Spinal cord (tissue), 10 donors: Measurements from ENCODE around the gene IQGAP2. TPM values are rescaled to one million over a fixed set of nuclear protein-coding genes. Genes with fewer than 3 reads are reported as not detected.
"Not testable (repeated sequence)": the region's sequence is repeated elsewhere in the genome, so short reads cannot be mapped to it uniquely, and the experiment has no call there.

Experiments
- DNase-seq, 6 donors: peaks; one replicate each; pipeline versions ENCODE4 v3.0.0 to v3.0.0-alpha.2; 2013 to 2015; ENCODE audit warnings: low spot score in 6 of 6, low read depth in 4 of 6
- H3K27ac ChIP-seq: one replicate; pipeline ENCODE4 v1.5.1; 2013; ENCODE audit warnings: low read depth, low read length, control low read depth
- H3K27me3 ChIP-seq: one replicate; pipeline ENCODE4 v1.6.1; 2013; ENCODE audit warnings: low read length; ENCODE audit not compliant: control insufficient read depth, insufficient read depth
- H3K36me3 ChIP-seq: one replicate; pipeline ENCODE4 v1.6.1; 2013; ENCODE audit warnings: low read length; ENCODE audit not compliant: control insufficient read depth, insufficient read depth
- H3K4me1 ChIP-seq: one replicate; pipeline ENCODE4 v1.6.1; 2013; ENCODE audit warnings: low read length; ENCODE audit not compliant: control insufficient read depth, insufficient read depth
- H3K4me3 ChIP-seq: one replicate; pipeline ENCODE4 v1.5.1; 2013; ENCODE audit warnings: low read depth, low read length, control low read depth
- H3K9me3 ChIP-seq: one replicate; pipeline ENCODE4 v1.6.1; 2013; ENCODE audit warnings: low read length; ENCODE audit not compliant: control insufficient read depth, insufficient read depth
- WGBS: methylation state at CpG from one replicate; pipeline ENCODE4 v1.1.5; 2013; ENCODE audit warnings: missing lambda C conversion rate; ENCODE audit not compliant: insufficient coverage; 5-methylcytosine and 5-hydroxymethylcytosine counted together
- long read RNA-seq, 4 donors: transcript quantifications; one replicate each; lab custom pipeline, GENCODE V29; 2026
- polyA plus RNA-seq, 2 donors: library from polyadenylated mRNA; unstranded; fragments of 120-200 nt; gene quantifications; one replicate each; pipeline ENCODE4 v1.2.1, GENCODE V29; 2013; ENCODE audit not compliant: insufficient read length in 2 of 2
- total RNA-seq, 2 donors: library from RNA; depleted of rRNA in 1 of 2; stranded (reverse); fragments of 120-200 nt in 1 of 2; fragments of >200 nt in 1 of 2; gene quantifications; one replicate each; pipeline versions ENCODE4 v1.2.3 to v1.2.4, GENCODE V29; 2013 to 2014
- donor health status: healthy.

Gene IQGAP2
- 10 to 100 TPM; 16.2 to 21.6 TPM for total RNA-seq
- polyA plus RNA-seq = 10 to 100 TPM; 10.5 to 13.9 TPM
- long read RNA-seq, donor 1 = 0 reads
- long read RNA-seq, donor 2 = 0 reads
- long read RNA-seq, donor 3 = 0 reads
- long read RNA-seq, donor 4 = 0 reads

- H3K27ac ChIP-seq = peak within 1 kb of the TSS; percentile 67
- H3K4me1 ChIP-seq = peaks cover 21% of the 10 kb centered on the region
- no peaks in the 10 kb centered on the region for H3K9me3 ChIP-seq
- peak in 5 of 6 donors; percentile 61 to 94 (median 73) for DNase-seq
- H3K27me3 ChIP-seq = peaks cover 9% of the 10 kb centered on the region
- no peaks in the 10 kb centered on the region for H3K36me3 ChIP-seq
- under 1% methylated on average over 82 of the region's 92 CpGs for WGBS
- peak within 1 kb of the TSS; percentile 67 for H3K4me3 ChIP-seq
Observed at GRCh38 chr5:76402886-76403765, at the start of gene IQGAP2. Gene IQGAP2, plus strand, starts transcription at chr5:76403285. Its CDS starts 261 bp downstream, at chr5:76403546.

GRCh38 chr5:76356887-76357286 lies 46.2 kb upstream of the IQGAP2 start:
- no peak overlapping the region for H3K27ac ChIP-seq
- DNase-seq = no peak
- H3K4me1 ChIP-seq = no peaks in the 10 kb centered on the region
- 96% methylated on average over 5 of the region's 5 CpGs for WGBS
- H3K36me3 ChIP-seq = no peaks in the 10 kb centered on the region
- H3K9me3 ChIP-seq = no peaks in the 10 kb centered on the region
- H3K4me3 ChIP-seq = no peak overlapping the region
- no peaks in the 10 kb centered on the region for H3K27me3 ChIP-seq

- peak in 2 of 6 donors; percentile 45 for DNase-seq
- no peak overlapping the region for H3K4me3 ChIP-seq
- 67% methylated on average over 15 of the region's 17 CpGs for WGBS
- H3K4me1 ChIP-seq = no peaks in the 10 kb centered on the region
- H3K36me3 ChIP-seq = no peaks in the 10 kb centered on the region
- no peaks in the 10 kb centered on the region for H3K9me3 ChIP-seq
- H3K27ac ChIP-seq = no peak overlapping the region
- no peaks in the 10 kb centered on the region for H3K27me3 ChIP-seq
Observed at GRCh38 chr5:76363352-76364225, 39.5 kb upstream of the IQGAP2 start.

- Histone ChIP-seq H3K27me3 (no peaks in the 10 kb centered on the region), H3K4me3 (no peak overlapping the region), H3K4me1 (no peaks in the 10 kb centered on the region), H3K9me3 (no peaks in the 10 kb centered on the region), H3K36me3 (no peaks in the 10 kb centered on the region), H3K27ac (no peak overlapping the region)
- no peak for DNase-seq
- WGBS = no CpG with 5 or more reads among the region's 2 CpGs
Observed at GRCh38 chr5:76364226-76364589, 38.9 kb upstream of the IQGAP2 start.

- DNase-seq = no peak
- Histone ChIP-seq H3K27ac (no peak overlapping the region), H3K4me3 (no peak overlapping the region), H3K27me3 (no peaks in the 10 kb centered on the region), H3K4me1 (no peaks in the 10 kb centered on the region), H3K9me3 (no peaks in the 10 kb centered on the region), H3K36me3 (no peaks in the 10 kb centered on the region)
Observed at GRCh38 chr5:76365561-76365960, 37.5 kb upstream of the IQGAP2 start.

GRCh38 chr5:76366596-76366995 lies 36.5 kb upstream of the IQGAP2 start:
- H3K9me3 ChIP-seq = no peaks in the 10 kb centered on the region
- H3K27ac ChIP-seq = no peak overlapping the region
- WGBS = no CpG with 5 or more reads among the region's 2 CpGs
- no peaks in the 10 kb centered on the region for H3K4me1 ChIP-seq
- H3K36me3 ChIP-seq = no peaks in the 10 kb centered on the region
- H3K27me3 ChIP-seq = no peaks in the 10 kb centered on the region
- H3K4me3 ChIP-seq = no peak overlapping the region
- no peak for DNase-seq

- peaks cover 3% of the 10 kb centered on the region for H3K4me1 ChIP-seq
- no peaks in the 10 kb centered on the region for H3K27me3 ChIP-seq
- no peak for DNase-seq
- H3K36me3 ChIP-seq = no peaks in the 10 kb centered on the region
- no peaks in the 10 kb centered on the region for H3K9me3 ChIP-seq
- 100% methylated on average over 1 of the region's 6 CpGs for WGBS
- H3K4me3 ChIP-seq = no peak overlapping the region
- no peak overlapping the region for H3K27ac ChIP-seq
Observed at GRCh38 chr5:76367623-76368371, 35.3 kb upstream of the IQGAP2 start.

GRCh38 chr5:76368941-76369340 lies 34.1 kb upstream of the IQGAP2 start:
- DNase-seq = no peak
- Histone ChIP-seq H3K27ac (no peak overlapping the region), H3K4me3 (no peak overlapping the region), H3K4me1 (peaks cover 3% of the 10 kb centered on the region), H3K9me3 (no peaks in the 10 kb centered on the region), H3K36me3 (no peaks in the 10 kb centered on the region), H3K27me3 (no peaks in the 10 kb centered on the region)
- no CpG with 5 or more reads among the region's 1 CpG for WGBS

- H3K36me3 ChIP-seq, H3K27ac ChIP-seq, DNase-seq, H3K9me3 ChIP-seq, H3K4me3 ChIP-seq, H3K4me1 ChIP-seq, H3K27me3 ChIP-seq: not testable (repeated sequence)
- 100% methylated on average over 2 of the region's 8 CpGs for WGBS
Observed at GRCh38 chr5:76369668-76370067, 33.4 kb upstream of the IQGAP2 start.
